A204.1 (cell line): ENCODE data around the gene LCORL.
"Not testable (repeated sequence)": the region's sequence is repeated elsewhere in the genome, so short reads cannot be mapped to it uniquely, and the experiment has no call there.

Experiments used
- FAIRE-seq: peaks from 2 replicates; lab custom pipeline; 2012; peaks lifted over from hg19 to GRCh38; lab: Jason Lieb, UNC

LCORL gene

DNA sequence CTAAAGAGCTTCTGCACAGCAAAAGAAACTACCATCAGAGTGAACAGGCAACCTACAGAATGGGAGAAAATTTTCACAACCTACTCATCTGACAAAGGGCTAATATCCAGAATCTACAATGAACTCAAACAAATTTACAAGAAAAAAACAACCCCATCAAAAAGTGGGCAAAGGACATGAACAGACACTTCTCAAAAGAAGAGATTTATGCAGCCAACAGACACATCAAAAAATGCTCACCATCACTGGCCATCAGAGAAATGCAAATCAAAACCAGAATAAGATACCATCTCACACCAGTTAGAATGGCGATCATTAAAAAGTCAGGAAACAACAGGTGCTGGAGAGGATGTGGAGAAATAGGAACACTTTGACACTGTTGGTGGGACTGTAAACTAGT lies 171.3 kb downstream of the LCORL start:
- FAIRE-seq, result not testable (repeated sequence)

DNA sequence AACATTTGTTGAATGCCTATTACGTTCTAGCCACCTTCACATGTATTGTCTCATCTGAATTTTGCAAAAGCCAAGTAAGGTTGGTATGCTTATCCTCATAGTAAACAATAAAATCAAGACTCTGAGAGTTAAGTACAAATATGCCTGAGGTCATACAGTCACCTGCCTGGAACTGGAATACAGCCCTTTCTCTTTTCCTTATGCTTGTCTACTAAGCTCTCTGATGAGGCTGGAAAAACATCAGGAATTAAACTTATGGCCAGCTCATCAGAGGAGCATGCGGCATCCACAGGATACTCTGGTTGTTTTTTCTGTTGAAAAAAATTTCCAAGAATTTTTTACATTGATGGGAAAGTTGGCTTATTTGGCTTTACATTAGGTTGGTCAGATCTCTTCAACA lies 175.3 kb downstream of the LCORL start:
- no peak for FAIRE-seq

DNA sequence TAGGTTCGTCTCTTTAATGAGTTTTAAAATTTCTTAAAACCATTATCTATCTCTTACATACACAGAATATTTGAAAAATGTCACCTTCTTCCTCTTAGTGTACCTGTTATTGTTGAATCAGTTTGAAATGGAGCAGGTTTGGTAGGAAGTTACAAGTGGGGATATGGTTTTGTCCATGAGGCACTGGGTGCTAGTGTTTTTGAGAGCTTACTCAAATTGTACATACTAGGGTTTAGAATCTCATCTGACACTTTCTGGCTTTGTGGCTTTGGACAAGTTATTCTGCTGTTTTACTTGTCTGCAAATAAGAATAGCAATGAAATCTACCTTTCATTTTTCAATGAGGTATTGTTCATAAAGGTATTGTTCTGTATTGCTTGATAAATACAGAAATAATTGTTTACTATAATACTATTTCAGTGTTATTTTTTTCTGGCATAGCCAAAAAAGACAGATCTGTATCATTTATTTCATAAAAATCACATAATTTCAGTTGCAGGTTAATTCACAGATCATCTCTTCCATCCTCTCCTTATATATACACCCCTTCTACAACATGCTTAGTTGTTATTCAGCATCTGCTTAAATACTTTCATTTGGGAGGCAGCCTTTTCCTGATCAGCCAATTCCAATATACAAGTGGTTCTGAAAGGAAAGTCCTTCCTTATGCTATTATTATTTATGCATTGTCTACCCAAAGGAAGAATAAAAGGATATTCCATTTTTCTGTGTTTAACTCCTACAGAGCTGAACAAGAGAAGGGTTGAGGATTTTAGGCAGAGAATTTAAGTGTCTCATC lies 197.5 kb downstream of the LCORL start:
- no peak for FAIRE-seq

DNA sequence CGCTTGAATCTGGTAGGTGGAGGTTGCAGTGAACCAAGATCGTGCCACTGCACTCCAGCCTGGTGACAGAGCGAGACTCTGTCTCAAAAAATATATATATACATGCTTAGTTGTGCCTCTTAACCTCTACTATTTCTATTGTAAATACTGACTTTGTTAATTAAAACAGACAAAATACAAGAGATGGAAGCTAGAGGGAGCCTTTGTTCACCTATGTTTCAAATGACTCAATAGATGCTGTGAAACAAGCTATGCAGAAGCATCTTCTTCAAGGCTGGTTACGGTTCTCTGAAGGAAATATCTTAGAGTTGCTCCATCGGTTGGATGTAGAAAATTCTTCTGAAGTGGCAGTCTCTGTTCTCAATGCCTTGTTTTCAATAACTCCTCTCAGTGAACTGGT lies 204.5 kb downstream of the LCORL start:
- peak; percentile 95 for FAIRE-seq

DNA sequence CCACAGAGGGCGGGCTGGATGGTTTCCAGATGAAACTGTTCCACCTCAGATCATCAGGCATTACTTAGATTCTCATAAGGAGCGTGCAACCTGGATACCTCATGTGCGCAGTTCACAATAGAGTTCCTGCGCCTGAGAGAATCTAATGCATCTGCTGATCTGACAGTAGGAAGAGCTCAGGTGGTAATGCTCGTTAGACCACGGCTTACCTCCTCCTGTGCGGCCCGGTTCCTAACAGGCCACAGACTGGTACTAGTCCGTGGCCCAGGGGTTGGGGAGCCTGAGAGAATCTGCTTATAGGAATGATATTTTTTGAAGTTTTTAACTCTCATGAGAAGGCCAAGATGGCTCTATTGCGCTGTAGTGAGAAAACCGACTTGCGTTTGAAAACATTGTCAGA lies 205.4 kb downstream of the LCORL start:
- no peak for FAIRE-seq

DNA sequence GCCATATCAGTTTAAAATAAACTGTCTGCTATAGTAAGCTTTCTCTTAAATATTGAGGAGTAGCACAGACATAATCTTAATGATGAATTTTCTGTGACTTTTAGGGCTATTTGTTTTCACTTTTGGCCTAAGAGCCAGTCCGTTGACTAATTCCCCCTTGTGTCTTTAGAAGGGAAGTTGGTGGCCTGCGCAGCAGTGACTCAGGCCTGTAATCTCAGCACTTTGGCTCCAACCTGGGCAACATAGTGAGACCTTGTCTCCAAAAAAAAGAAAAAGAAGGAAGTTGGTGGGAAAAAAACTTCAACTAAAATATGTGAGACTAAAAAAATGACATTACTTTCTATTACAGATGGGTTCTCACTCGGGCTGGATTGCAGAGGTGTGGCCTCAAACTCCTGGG lies 207.4 kb downstream of the LCORL start:
- FAIRE-seq, result no peak

DNA sequence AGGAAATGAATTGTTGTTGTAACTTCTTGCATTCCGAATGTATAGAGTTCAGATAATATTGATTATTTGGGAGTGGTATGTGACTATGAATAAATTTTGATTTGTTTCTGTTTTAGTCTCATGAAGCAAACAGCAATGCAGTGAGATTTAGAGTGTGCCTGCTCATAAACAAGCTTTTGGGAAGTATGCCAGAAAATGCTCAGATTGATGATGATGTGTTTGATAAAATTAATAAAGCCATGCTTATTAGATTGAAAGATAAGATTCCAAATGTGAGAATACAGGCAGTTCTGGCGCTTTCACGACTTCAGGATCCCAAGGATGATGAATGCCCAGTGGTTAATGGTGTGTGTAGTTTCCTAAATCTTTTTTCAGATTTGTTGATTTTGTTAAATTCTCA lies 208.8 kb downstream of the LCORL start:
- no peak for FAIRE-seq

DNA sequence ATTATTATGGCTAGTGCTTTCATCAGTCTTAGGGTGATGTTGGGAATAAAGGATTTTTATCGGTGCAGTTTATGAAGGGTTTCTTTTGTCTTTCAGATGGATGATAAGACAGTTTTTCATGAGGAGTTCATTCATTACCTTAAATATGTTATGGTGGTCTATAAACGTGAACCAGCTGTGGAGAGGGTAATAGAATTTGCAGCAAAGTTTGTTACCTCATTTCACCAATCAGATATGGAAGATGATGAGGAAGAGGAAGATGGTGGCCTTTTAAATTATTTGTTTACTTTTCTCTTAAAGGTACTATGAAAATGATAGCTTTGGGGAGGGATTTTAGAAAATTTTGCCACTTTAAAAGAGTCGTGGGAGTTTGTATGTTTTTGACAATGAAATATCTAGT lies 209.4 kb downstream of the LCORL start:
- no peak for FAIRE-seq

DNA sequence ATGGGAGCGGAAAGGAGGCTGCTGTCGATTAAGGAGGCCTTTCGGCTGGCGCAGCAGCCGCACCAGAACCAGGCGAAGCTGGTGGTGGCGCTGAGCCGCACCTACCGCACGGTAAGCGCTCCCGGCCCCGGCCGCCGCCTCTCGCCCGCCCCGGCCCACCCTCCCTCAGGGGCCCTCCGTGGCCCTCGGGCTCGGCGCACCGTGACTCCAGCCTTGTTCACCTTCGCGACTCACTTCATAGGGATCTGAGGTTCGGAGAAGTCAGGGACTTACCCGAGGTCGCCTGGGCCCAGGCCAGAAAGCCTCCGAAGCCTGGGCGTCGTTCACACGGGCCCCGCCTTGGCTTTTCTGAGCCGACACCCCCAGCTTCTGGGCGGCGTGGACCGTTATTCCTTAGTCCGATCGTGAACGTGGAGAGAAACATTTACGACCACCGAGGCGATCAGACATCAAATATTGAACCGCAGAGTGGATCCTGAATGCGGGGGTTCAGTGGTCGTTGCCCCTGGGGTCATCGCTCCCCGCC lies 210.4 kb downstream of the LCORL start:
- no peak for FAIRE-seq

DNA sequence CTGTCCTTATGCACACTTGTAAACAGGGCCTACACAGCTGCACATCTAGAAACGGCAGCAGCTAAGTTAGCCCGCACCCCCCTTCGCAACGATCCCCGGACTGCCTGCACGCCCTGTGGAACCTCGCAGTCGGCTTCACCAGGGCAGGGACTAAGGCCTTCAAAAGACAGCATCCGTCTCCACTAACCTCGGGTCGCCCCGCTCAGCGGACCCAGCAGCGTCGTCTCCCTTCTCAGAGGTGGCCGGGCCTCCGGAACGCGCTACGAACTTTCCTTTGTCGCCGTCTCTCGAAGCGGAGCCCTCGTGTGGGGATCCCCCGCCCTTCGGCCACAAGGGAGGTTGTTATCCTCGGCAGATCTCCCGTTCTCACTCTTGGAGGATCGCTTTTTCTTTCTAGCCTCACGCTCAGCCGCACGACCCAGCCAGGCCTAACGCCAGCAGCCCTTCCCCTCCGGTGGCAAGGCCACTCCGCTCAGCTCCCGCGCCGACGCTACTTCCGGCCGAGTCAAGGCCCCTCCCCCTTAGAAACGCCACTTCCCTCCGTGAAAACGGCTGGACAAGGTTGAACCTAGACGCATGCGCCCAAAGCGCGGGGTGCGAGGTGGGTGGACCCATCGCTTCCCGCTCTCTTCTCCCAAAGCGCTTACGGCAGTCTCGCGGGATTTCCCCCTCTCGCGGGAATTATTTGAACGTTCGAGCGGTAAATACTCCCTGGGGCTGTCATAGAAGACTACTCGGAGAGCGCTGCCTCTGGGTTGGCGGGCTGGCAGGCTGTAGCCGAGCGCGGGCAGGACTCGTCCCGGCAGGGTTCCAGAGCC lies 211.1 kb downstream of the LCORL start, which contains the start of the genes DCAF16 and NCAPG:
Gene DCAF16 (minus strand): TSS at position 498 of the 818 bp plus-strand sequence. CDS start 6,616 bp downstream, outside the sequence.
Gene NCAPG (plus strand): TSS at position 720 of the 818 bp plus-strand sequence. CDS start 99 bp downstream, outside the sequence.
- peak; percentile 98 for FAIRE-seq

DNA sequence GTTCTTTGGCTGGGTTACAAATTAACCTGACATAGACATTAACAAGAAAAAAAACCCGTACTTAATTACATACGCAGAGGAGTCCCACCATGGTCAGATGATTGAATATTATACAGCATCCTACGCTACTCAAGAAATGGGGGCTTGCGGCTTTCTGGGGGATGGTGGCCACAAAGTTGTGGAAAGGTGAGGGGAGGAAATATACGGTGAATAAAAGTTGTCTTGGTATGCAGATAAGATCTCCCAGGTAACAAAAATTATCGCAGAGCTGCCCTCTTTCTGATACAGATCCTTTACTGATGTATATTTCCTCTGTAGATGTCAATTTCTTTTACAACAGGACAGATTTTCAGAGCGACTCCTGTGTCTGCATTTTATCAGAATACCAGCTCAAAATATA lies 211.9 kb downstream of the LCORL start:
- FAIRE-seq, result no peak

DNA sequence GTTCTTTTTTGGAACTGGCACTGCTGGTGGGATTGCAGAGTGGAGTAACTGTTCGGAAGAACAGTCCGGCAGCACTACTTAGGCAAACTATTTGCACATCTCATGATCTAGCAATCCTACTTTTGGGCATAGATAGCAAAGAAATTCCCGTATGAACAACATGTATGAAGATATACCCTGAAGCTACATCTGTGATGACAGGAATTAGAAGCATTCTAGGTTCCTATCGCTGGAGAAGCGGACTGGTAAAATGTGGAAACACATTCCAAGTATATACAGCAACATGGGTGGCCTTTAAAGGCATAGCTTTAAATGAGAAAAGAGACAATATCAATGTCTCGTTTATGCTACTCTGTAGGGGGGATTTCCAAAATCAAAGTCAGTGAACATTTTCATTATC lies 214.1 kb downstream of the LCORL start:
- no peak for FAIRE-seq

DNA sequence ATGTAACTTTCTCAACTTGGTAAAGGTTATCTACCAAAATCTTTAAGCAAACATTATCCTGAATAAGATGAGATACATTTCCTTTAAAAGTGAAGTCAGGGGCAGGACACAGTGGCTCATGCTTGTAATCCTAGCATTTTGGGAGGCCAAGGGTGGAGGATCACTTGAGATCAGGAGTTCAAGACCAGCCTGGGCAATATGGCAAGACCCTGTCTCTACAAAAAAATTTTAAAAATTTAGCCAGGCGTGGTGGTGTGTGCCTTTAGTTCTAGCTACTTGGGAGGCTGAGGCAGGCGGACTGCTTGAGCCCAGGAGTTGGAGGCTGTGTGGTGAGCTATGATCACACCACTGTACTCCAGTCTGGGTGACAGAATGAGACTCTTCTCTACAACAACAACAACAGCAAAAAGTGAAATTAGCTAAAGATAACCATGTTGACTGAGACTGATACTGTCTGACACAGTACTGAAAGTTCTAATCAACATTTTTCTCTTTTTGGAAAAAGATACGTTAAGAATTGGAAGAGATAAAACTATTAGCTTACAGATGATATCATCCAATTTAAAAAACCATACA lies 215.9 kb downstream of the LCORL start:
- FAIRE-seq, result no peak

DNA sequence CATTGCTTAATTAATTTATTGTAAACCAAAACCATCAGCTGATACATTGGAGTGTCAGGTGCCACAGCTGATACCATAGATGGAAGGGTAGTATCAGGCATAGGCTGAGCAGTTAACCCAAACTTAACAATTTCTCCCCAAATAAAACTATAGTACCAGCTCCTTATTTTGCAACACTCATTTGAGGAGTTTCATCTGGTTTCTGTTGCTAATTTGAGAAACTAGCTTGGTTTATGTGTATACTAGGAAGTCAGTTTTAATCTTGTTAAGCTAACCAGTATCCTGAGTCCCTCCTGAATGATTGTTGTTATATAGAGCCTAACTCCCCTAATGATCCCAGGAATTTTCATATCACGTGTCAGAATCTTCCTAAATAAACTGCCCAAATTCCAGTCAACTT lies 223.7 kb downstream of the LCORL start:
- no peak for FAIRE-seq

DNA sequence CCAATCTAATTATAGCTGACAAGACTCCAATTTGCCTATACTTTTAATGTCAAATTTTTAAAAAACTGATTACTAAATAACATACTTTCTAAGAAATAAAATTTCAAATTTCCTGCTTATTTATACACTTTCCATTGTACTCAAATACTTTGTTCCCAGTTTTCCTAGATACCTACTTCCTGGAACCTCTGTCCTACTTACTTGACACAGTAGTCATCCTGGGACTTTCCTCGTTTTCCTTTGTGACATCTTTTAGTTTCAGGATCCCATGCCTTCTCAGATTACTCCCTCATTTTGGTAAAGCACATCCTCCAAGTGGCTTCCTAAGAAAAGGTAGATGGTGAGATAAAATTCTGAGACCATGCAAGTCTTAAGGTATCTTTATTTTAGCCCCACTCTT lies 226.8 kb downstream of the LCORL start:
- FAIRE-seq, result no peak
